GM12878 (cell line): ENCODE data around the gene ALKBH1. TPM values are rescaled to one million over a fixed set of nuclear protein-coding genes. Genes with fewer than 3 reads are reported as not detected.

Experiments
- BCL3 ChIP-seq: IDR thresholded peaks from 2 replicates; pipeline ENCODE4 v1.6.1; 2011; ENCODE audit warnings: borderline replicate concordance, low read depth, mild to moderate bottlenecking, moderate library complexity, low read length; ENCODE audit not compliant: insufficient read depth, poor library complexity, severe bottlenecking
- BMI1 ChIP-seq: fragments of 450-650 bp; IDR thresholded peaks from 2 replicates; pipeline ENCODE4 v1.6.1; 2016; ENCODE audit warnings: mild to moderate bottlenecking, moderate library complexity, borderline replicate concordance
- CBX3 ChIP-seq: fragments of 200-600 bp; sonication (generic); IDR thresholded peaks from 2 replicates; pipeline ENCODE4 v1.6.1; 2016; ENCODE audit warnings: low read depth, borderline replicate concordance
- CHD2 ChIP-seq: IDR thresholded peaks from 2 replicates; pipeline ENCODE4 v1.6.1; 2011; ENCODE audit warnings: low read depth, low read length, improper control_type of control experiment, borderline replicate concordance
- CREB1 ChIP-seq: IDR thresholded peaks from 2 replicates; pipeline ENCODE4 v1.6.1; 2012; ENCODE audit warnings: low read depth, mild to moderate bottlenecking, inconsistent platforms
- EP300 ChIP-seq, 2 experiments: fragments of 150-350 bp in 1 of 2; IDR thresholded peaks; 2 replicates each; pipeline ENCODE4 v1.6.1; 2011 to 2012; ENCODE audit warnings: low read depth in 2 of 2, low read length in 2 of 2, borderline replicate concordance in 1 of 2, improper control_type of control experiment in 1 of 2, inconsistent platforms in 1 of 2; ENCODE audit not compliant: control insufficient read depth in 1 of 2
- ESRRA ChIP-seq: IDR thresholded peaks from 2 replicates; pipeline ENCODE4 v1.6.1; 2012; ENCODE audit warnings: mild to moderate bottlenecking, low read length, improper control_type of control experiment
- ETV6 ChIP-seq, 2 experiments: fragments of 450-650 bp in 1 of 2; IDR thresholded peaks in 1 of 2; conservative IDR thresholded peaks in 1 of 2; 2 replicates each; pipeline ENCODE4 v1.6.1; 2014; ENCODE audit warnings: antibody characterized with exemption in 1 of 2, borderline replicate concordance in 1 of 2, low read depth in 1 of 2, mild to moderate bottlenecking in 1 of 2, moderate library complexity in 1 of 2
- HDAC6 ChIP-seq: fragments of 200-600 bp; sonication (generic); IDR thresholded peaks from one replicate; pipeline ENCODE4 v1.8.0; 2017; ENCODE audit warnings: antibody characterized with exemption; ENCODE audit not compliant: unreplicated experiment
- NKRF ChIP-seq: fragments of 450-650 bp; conservative IDR thresholded peaks from 2 replicates; pipeline ENCODE4 v1.6.1; 2017; ENCODE audit warnings: mild to moderate bottlenecking, moderate library complexity
- NR2C1 ChIP-seq: fragments of 450-650 bp; IDR thresholded peaks from 2 replicates; pipeline ENCODE4 v1.6.1; 2017; ENCODE audit warnings: antibody characterized with exemption, mild to moderate bottlenecking, moderate library complexity
- NR2C2 ChIP-seq: IDR thresholded peaks from 2 replicates; pipeline ENCODE4 v1.6.1; 2011; ENCODE audit warnings: borderline replicate concordance, low read depth; ENCODE audit not compliant: control insufficient read depth, insufficient read length
- NRF1 ChIP-seq: conservative IDR thresholded peaks from 2 replicates; pipeline ENCODE4 v1.6.1; 2011; ENCODE audit warnings: mild to moderate bottlenecking, low read depth, low read length, improper control_type of control experiment
- PML ChIP-seq: IDR thresholded peaks from 2 replicates; pipeline ENCODE4 v1.6.1; 2012; ENCODE audit warnings: low read length, inconsistent platforms
- SMAD5 ChIP-seq: IDR thresholded peaks from 2 replicates; pipeline ENCODE4 v1.6.1; 2016; ENCODE audit warnings: antibody characterized with exemption, low read depth
- TCF3 ChIP-seq: IDR thresholded peaks from 2 replicates; pipeline ENCODE4 v1.6.1; 2012; ENCODE audit warnings: low read depth, mild to moderate bottlenecking, low read length, borderline replicate concordance; ENCODE audit not compliant: insufficient read depth
- TCF7 ChIP-seq: IDR thresholded peaks from 2 replicates; pipeline ENCODE4 v1.6.1; 2014; ENCODE audit warnings: antibody characterized with exemption, borderline replicate concordance
- YBX1 ChIP-seq: fragments of 450-650 bp; IDR thresholded peaks from 2 replicates; pipeline ENCODE4 v1.6.1; 2016; ENCODE audit warnings: antibody characterized with exemption
- ZBTB33 ChIP-seq: fragments of 450-650 bp; IDR thresholded peaks from 2 replicates; pipeline ENCODE4 v1.6.1; 2017; ENCODE audit warnings: mild to moderate bottlenecking
- ZBTB40 ChIP-seq: fragments of 450-650 bp; IDR thresholded peaks from 2 replicates; pipeline ENCODE4 v1.6.1; 2016; ENCODE audit warnings: mild to moderate bottlenecking, moderate library complexity, borderline replicate concordance
- polyA plus RNA-seq, 11 experiments: library from polyadenylated mRNA; depleted of rRNA in 4 of 11; unstranded in 6 of 11; stranded (reverse) in 5 of 11; fragments of >200 nt; fragmentation: Nextera tagmentation in 4 of 11; fragmentation: Illumina TruSeq in 1 of 11; extraction: Ambion mirVana in 4 of 11; extraction: Trizol in 1 of 11; gene quantifications; 1 replicate in 1 of 11; 2 replicates in 10 of 11; pipeline versions ENCODE4 v1.2.1 to v1.2.3, GENCODE V29; 2011 to 2016; ENCODE audit warnings: inconsistent platforms in 2 of 11, missing spikeins in 2 of 11, low read depth in 1 of 11
- total RNA-seq, 4 experiments: library from RNA; depleted of rRNA in 3 of 4; stranded (reverse); fragments of >200 nt in 3 of 4; fragmentation: Illumina TruSeq in 1 of 4; extraction: Trizol in 1 of 4; gene quantifications; 2 replicates each; pipeline versions ENCODE4 v1.2.1 to v1.2.3, GENCODE V29; 2013 to 2021

The ALKBH1 gene
- total and polyA plus RNA-seq, 10 of the 15 experiments (the other 5 are each of a cell fraction or from before 2014, with no cell fraction given) = 6.5 to 24.1 (median 17.0) TPM

- TF ChIP-seq SMAD5 = peak; percentile 91; the same call in 1 of the 2 replicates
- no peak for TF ChIP-seq YBX1
- no peak for TF ChIP-seq BMI1
- no peak for TF ChIP-seq ETV6 (conservative IDR thresholded peaks at IDR 0.05 in 1 of 2, IDR thresholded peaks at IDR 0.05 in 1 of 2; ENCODE audit: borderline replicate concordance in 1 of 2, low read depth in 1 of 2)
- no peak for TF ChIP-seq EP300 (IDR thresholded peaks at IDR 0.05; ENCODE audit: borderline replicate concordance in 1 of 2, control insufficient read depth in 1 of 2, low read depth in 2 of 2, low read length in 2 of 2)
- TF ChIP-seq CBX3 = no peak
- TF ChIP-seq PML = peak; percentile 94
- no peak for TF ChIP-seq TCF3
- TF ChIP-seq NRF1 = no peak
- TF ChIP-seq NKRF = peak; percentile 83
- TF ChIP-seq ESRRA = peak; percentile 82; the same call in 1 of the 2 replicates
- peak; percentile 100 for TF ChIP-seq NR2C1
- no peak for TF ChIP-seq BCL3
- TF ChIP-seq HDAC6 = peak; percentile 73
- TF ChIP-seq CREB1 = peak; percentile 47; the same call in 1 of the 2 replicates
- TF ChIP-seq CHD2 = peak; percentile 78
- no peak for TF ChIP-seq TCF7
- TF ChIP-seq NR2C2 = peak; percentile 82
- peak; percentile 97 for TF ChIP-seq ZBTB40
- no peak for TF ChIP-seq ZBTB33
Measured at GRCh38 chr14:77707724-77708408, at the start of gene ALKBH1, which contains the start of gene SLIRP (continued).
